ENCODE results near the gene C17orf75. TPM values are rescaled to one million over a fixed set of nuclear protein-coding genes. Genes with fewer than 3 reads are reported as not detected.

The C17orf75 gene
- total RNA-seq, 4 donors from 2014 or later, result 3.6 to 14.7 (median 9.1) TPM

DNA sequence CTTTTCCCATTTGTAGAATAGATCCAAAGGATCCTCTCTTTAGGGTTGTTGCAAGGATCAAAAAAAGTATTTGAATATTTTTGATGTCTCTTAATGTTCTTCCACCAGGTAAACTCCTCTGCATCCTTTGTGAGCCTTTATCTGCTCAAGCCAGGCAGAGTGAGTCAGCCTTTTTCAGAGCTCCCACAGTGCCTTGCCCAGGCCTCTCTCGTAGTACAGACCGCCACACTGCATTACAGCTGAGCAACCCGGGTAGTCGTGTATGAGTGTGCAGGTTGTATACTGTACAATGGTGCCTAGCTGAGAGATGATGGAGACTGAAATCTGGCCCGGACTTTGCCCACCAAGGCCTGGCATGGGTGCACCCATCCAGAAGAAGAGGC lies 55.5 kb downstream of the C17orf75 start:
- intact Hi-C loops (cut with DNase I), result no loop called here
- H3K4me1 ChIP-seq, result peaks cover 0 to under 1% (median 0%) of the 10 kb centered on the region in 3 donors
- no peak overlapping the region for H3K4me3 ChIP-seq
- TF ChIP-seq CTCF (IDR thresholded peaks at IDR 0.05) (no peak), POLR2A (IDR thresholded peaks at IDR 0.05) (no peak)
- H3K36me3 ChIP-seq, result no peaks in the 10 kb centered on the region
- 60 to 68% methylated on average over 3 to 4 of the region's 5 CpGs for WGBS, 2 donors
- no peaks in the 10 kb centered on the region for H3K9me3 ChIP-seq
- DNase-seq, result no peak
- H3K27ac ChIP-seq, result no peak overlapping the region
- H3K27me3 ChIP-seq, result peaks cover 0 to 13% (median 0%) of the 10 kb centered on the region in 4 donors

- 75 to 87% methylated on average over 4 to 5 of the region's 9 CpGs for WGBS, 2 donors
- no peak overlapping the region for H3K27ac ChIP-seq
- peaks cover 0 to 13% (median 0%) of the 10 kb centered on the region in 4 donors for H3K27me3 ChIP-seq
- DNase-seq, result no peak
- no peak overlapping the region for H3K4me3 ChIP-seq
- H3K9me3 ChIP-seq, result no peaks in the 10 kb centered on the region
- TF ChIP-seq POLR2A (IDR thresholded peaks at IDR 0.05) (no peak), CTCF (IDR thresholded peaks at IDR 0.05) (no peak)
- no peaks in the 10 kb centered on the region for H3K36me3 ChIP-seq
- peaks cover 0 to 6% (median 0%) of the 10 kb centered on the region in 3 donors for H3K4me1 ChIP-seq
- intact Hi-C loops (cut with DNase I), result no loop called here
These were observed 56.0 kb downstream of the C17orf75 start for GRCh38 chr17:32285746-32286517.

DNA sequence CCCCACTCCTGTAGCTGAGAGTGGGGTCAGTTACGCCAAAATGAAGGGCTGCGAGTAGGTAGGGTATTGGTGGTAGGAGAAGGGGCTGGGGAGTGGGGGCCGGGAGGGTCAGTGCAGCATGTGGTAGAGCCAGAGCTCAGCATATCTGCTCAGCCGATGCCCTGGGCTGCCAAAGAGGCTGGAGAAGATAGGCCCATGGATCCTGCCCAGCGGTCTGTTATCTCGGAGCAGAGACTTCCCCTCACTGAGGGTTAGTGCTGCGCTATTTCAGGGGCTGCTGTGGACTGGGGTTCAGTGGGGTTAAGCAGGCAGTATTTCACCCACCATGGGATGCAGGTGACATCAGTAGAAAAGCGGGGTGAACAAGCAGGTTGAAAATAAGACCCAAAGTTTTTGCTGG lies 56.7 kb downstream of the C17orf75 start:
- Histone ChIP-seq H3K9me3 (no peaks in the 10 kb centered on the region), H3K27me3 (peaks cover 0 to 13% (median 0%) of the 10 kb centered on the region in 4 donors), H3K27ac (no peak overlapping the region), H3K4me3 (no peak overlapping the region), H3K4me1 (peaks cover 0 to 12% (median 0%) of the 10 kb centered on the region in 3 donors), H3K36me3 (no peaks in the 10 kb centered on the region)
- WGBS, 2 donors, result 83 to 90% methylated on average over 6 to 8 of the region's 8 CpGs
- no peak for DNase-seq
- intact Hi-C loops (cut with DNase I), result no loop called here
- no peak for TF ChIP-seq POLR2A (IDR thresholded peaks at IDR 0.05)

- no peaks in the 10 kb centered on the region for H3K9me3 ChIP-seq
- peaks cover 0 to 13% (median 0%) of the 10 kb centered on the region in 4 donors for H3K27me3 ChIP-seq
- WGBS, 2 donors, result 57 to 65% methylated on average over 12 to 20 of the region's 20 CpGs
- intact Hi-C loops (cut with DNase I), result no loop called here
- H3K36me3 ChIP-seq, result no peaks in the 10 kb centered on the region
- H3K27ac ChIP-seq, result no peak overlapping the region
- H3K4me3 ChIP-seq, result no peak overlapping the region
- peaks cover 0 to 12% (median 0%) of the 10 kb centered on the region in 3 donors for H3K4me1 ChIP-seq
- DNase-seq, result no peak
- no peak for TF ChIP-seq CTCF (IDR thresholded peaks at IDR 0.05)
- TF ChIP-seq POLR2A (IDR thresholded peaks at IDR 0.05), result no peak
These were observed 58.2 kb downstream of the C17orf75 start for GRCh38 chr17:32283745-32284201.

GRCh38 chr17:32281011-32281451 lies 60.9 kb downstream of the C17orf75 start:
- 28% methylated on average over 2 of the region's 9 CpGs; no CpG with 5 or more reads in 1 of the 2 donors for WGBS, 2 donors
- H3K9me3 ChIP-seq, result no peaks in the 10 kb centered on the region
- no peak overlapping the region for H3K4me3 ChIP-seq
- intact Hi-C loops (cut with DNase I), result no loop called here
- peaks cover 0 to 12% (median 0%) of the 10 kb centered on the region in 3 donors for H3K4me1 ChIP-seq
- H3K27ac ChIP-seq, result no peak overlapping the region
- DNase-seq, result no peak
- peaks cover 0 to 13% (median 0%) of the 10 kb centered on the region in 4 donors for H3K27me3 ChIP-seq
- no peaks in the 10 kb centered on the region for H3K36me3 ChIP-seq
- TF ChIP-seq CTCF (IDR thresholded peaks at IDR 0.05) (no peak), POLR2A (IDR thresholded peaks at IDR 0.05) (no peak)
